SJSA1 (cell line): Measurements from ENCODE around the gene ERICH6. TPM values are rescaled to one million over a fixed set of nuclear protein-coding genes. Genes with fewer than 3 reads are reported as not detected.

Experiments
- DNase-seq, 2 experiments: peaks; one replicate each; pipeline ENCODE4 v3.0.0-alpha.2; 2015 to 2020; ENCODE audit warnings: low spot score in 2 of 2, low read depth in 1 of 2
- H3K27ac ChIP-seq: fragments of 250-450 bp; sonication (Bioruptor Pico); 2 replicates; pipeline ENCODE4 v1.5.1; 2020; ENCODE audit warnings: mild to moderate bottlenecking, moderate library complexity
- H3K27me3 ChIP-seq: fragments of 250-450 bp; sonication (Bioruptor Pico); replicated peaks from 2 replicates; pipeline ENCODE4 v1.5.1; 2020; ENCODE audit warnings: mild to moderate bottlenecking, moderate library complexity
- H3K36me3 ChIP-seq: fragments of 250-450 bp; sonication (Bioruptor Pico); 2 replicates; pipeline ENCODE4 v1.5.1; 2020; ENCODE audit warnings: mild to moderate bottlenecking
- H3K4me1 ChIP-seq: fragments of 250-450 bp; sonication (Bioruptor Pico); replicated peaks from 2 replicates; pipeline ENCODE4 v1.6.1; 2021; ENCODE audit warnings: mild to moderate bottlenecking
- H3K4me3 ChIP-seq: fragments of 250-450 bp; sonication (Bioruptor Pico); 2 replicates; pipeline ENCODE4 v1.5.1; 2020; ENCODE audit warnings: mild to moderate bottlenecking
- H3K9me3 ChIP-seq: fragments of 250-450 bp; sonication (Bioruptor Pico); replicated peaks from 2 replicates; pipeline ENCODE4 v1.5.1; 2020; ENCODE audit warnings: mild to moderate bottlenecking
- total RNA-seq: library from RNA; depleted of rRNA; stranded (reverse); fragments of >200 nt; shearing (Covaris generic); gene quantifications from 2 replicates; pipeline ENCODE4 v1.2.3, GENCODE V29; 2014

ERICH6 gene
- total RNA-seq, 1 experiment from 2014 or later, result not detected

DNA sequence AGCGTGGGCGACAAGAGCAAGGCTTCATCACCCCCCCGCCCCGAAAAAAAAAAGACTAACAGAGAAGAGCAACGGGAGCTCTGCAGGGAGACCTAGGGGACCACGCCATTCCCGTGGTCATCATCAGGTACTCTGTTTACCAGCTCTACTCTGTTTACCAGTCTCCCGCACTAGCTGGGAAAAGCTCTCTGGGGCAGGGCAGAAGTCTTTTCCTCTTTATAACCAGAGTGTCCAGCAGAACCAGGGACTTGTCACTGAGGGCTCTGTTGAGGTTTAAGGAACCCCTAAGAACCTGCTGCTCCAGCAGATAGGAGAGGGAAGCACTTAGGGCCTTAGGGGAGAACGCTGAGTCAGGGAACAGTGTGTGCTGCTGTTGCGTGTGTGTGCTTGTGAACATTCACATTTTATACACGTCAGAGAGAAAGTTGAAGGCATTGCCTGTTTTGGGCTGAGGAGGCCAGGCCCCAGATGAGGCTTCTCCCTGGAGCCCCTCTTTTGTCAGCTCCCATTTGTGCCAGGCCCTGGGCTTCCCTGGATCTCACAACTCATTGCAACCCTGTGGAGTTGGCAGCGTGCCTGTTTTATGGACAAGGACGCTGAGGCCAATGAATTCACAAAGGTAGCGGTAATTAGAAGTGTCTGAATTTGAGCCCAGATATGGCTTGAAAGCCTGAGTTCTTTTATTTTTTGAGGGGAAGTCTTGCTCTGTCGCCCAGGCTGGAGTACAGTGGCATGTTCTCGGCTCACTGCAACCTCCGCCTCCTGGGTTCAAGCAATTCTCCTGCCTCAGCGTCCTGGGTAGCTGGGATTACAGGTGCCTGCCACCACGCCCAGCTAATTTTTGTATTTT is 24.2 kb upstream of the ERICH6 start:
- H3K36me3 ChIP-seq, result no peaks in the 10 kb centered on the region
- H3K27ac ChIP-seq, result no peak overlapping the region
- no peak for DNase-seq
- H3K9me3 ChIP-seq, result no peaks in the 10 kb centered on the region
- no peaks in the 10 kb centered on the region; the same call in 1 of the 2 replicates for H3K27me3 ChIP-seq
- no peak overlapping the region for H3K4me3 ChIP-seq
- H3K4me1 ChIP-seq, result peaks cover 11% of the 10 kb centered on the region

DNA sequence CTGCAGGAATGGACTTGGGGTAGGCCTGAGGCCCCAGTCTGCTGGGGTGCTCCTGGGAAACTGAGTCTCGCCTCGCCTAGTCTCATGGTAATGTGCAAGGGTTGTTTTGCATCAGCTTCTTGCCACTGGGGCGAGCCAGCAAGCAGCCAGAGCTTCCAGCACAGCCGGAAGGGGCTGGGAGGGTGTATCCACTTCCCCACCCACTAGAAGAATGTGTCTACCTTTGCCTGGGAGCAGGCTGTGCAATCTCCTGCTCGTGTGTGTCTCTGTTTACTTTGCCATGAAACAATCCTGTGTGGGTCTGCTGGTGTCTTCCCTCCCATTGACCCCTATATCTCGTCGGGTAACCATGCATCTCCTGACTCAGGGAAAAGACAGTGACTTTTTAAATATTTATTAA is 21.8 kb upstream of the ERICH6 start:
- no peak for DNase-seq
- H3K4me3 ChIP-seq, result no peak overlapping the region

DNA sequence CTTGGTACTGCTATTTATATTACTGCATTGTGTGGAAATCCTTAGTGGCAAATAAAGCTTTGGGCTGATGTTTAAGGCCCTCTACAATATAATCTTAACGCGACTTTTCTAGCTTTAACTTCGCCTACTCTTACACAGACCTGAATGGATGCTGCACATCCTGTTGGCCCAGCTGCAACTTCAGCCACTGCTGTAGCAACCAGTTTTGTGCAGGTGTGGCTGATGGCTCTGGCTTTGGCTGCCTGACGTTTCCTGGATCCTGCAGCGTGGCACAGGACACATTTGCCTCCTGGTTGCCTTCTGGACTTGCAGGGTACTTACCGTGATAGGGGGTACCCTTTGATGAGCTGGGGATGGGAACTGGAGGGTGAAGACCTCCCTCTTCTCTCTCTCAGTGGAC is 20.2 kb upstream of the ERICH6 start:
- no peak for DNase-seq
- Histone ChIP-seq H3K9me3 (no peaks in the 10 kb centered on the region), H3K27ac (no peak overlapping the region)

More for the DNA sequence above, 21.8 kb upstream of the ERICH6 start:
- H3K4me1 ChIP-seq, result peaks cover 14% of the 10 kb centered on the region
- H3K36me3 ChIP-seq, result no peaks in the 10 kb centered on the region
- H3K27me3 ChIP-seq, result no peaks in the 10 kb centered on the region; the same call in 1 of the 2 replicates
- no peaks in the 10 kb centered on the region for H3K9me3 ChIP-seq
- no peak overlapping the region for H3K27ac ChIP-seq

DNA sequence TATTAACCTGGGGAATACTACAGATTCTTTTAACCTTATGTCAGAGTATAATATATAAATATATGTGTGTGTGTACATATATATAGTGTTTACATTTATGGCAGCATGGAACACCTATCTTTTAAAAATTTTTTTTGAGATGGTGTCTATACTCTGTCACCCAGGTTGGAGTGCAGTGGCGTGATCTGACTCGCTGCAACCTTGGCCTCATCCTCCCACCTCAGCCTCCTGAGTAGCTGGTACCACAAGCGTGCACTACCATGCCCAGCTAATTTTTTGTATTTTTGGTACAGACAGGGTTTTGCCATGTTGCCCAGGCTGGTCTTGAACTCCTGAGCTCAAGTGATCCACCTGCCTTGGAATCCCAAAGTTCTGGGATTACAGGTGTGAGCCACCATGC is 18.5 kb upstream of the ERICH6 start:
- Histone ChIP-seq H3K4me1 (peaks cover 7% of the 10 kb centered on the region), H3K36me3 (no peaks in the 10 kb centered on the region), H3K4me3 (no peak overlapping the region), H3K27ac (no peak overlapping the region), H3K27me3 (no peaks in the 10 kb centered on the region; the same call in 1 of the 2 replicates), H3K9me3 (no peaks in the 10 kb centered on the region)
- no peak for DNase-seq

More for the DNA sequence above, 20.2 kb upstream of the ERICH6 start:
- peaks cover 14% of the 10 kb centered on the region for H3K4me1 ChIP-seq
- H3K27me3 ChIP-seq, result no peaks in the 10 kb centered on the region; the same call in 1 of the 2 replicates
- no peaks in the 10 kb centered on the region for H3K36me3 ChIP-seq
- no peak overlapping the region for H3K4me3 ChIP-seq

DNA sequence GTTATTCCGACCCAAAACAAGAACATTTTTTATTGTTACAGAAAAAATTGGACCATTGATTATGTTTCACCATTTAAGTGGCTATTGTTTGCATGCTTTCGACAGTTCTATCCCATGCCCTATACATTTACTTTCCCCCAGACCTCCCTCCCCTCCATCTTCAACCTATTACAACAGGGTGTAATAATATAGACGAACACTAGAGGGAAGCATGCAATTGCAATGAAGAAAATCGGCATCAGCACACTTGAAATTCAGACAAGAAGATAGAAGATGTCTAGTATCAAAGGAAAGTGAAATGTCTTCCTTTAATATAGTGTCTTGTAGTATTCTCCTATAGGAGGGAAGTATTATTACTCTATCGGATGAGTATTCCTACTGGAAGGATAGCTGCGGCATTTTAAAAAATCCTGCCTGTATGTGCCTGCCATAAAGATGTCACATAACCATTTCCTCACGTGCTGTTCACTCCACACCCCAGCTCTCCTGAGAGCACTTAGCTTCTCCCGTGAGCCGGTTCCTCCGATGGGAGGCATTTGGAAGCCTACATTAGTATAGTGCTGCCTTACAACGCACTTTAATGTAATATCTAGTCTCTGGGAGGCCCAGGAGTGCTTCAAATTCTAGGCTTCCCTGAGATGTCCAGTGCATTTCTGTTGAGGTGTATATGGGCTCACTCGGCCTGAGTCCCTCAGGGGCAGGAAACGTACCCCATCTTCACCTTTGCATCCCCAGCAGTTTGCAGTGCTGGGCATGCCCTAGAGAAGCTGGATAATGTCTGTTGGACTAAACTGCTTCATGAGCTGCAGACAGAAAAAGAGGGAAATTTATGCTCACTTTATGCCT is 17.8 kb upstream of the ERICH6 start:
- Histone ChIP-seq H3K27me3 (no peaks in the 10 kb centered on the region; the same call in 1 of the 2 replicates), H3K4me1 (peaks cover 7% of the 10 kb centered on the region), H3K27ac (no peak overlapping the region), H3K36me3 (no peaks in the 10 kb centered on the region), H3K9me3 (no peaks in the 10 kb centered on the region), H3K4me3 (no peak overlapping the region)
- peak in 1 of 2 experiments; percentile 58 for DNase-seq

DNA sequence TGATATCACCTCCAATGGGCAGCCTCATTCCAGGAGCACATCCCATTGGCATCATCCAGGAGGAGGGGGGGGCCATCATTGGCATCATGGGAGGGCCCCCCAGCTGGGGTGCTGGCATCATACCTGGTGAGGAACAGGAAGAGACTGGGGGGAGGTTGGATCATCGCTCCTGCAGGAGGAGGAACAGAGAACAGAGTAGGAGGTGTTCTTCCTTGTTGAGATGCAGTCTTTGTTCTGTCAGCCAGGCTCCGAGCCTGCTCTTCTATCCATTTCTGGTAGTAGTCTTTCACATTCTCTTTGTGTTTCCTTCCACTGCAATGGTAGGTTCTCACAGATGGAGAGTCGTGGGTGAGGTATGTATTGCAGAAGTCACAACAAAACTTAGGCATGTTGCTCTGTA is 16.7 kb upstream of the ERICH6 start:
- H3K36me3 ChIP-seq, result no peaks in the 10 kb centered on the region
- DNase-seq, result no peak
- H3K9me3 ChIP-seq, result no peaks in the 10 kb centered on the region
- no peaks in the 10 kb centered on the region; the same call in 1 of the 2 replicates for H3K27me3 ChIP-seq
- H3K27ac ChIP-seq, result no peak overlapping the region
- peaks cover 7% of the 10 kb centered on the region for H3K4me1 ChIP-seq
- H3K4me3 ChIP-seq, result no peak overlapping the region

DNA sequence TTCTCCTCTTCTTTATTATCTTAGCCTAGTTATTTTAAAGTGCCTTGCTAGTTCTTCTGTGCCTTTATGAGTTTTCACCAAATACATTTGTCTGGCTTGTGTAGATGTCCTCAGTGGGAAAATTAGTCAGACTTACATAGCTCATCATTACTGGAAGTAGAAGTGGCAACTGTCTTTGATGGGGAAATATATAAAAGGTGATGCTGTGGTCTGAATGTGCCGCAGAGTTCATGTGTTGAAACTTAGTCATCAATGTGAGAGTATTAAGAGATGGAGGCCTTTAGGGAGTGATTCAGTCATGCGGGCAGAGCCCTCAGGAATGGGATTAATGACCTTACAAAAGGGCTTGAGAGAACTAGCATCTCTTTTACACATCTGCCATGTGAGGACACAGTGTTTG is 6.4 kb upstream of the ERICH6 start:
- H3K9me3 ChIP-seq, result 0 out of 2 replicates have a peak, but pooled peaks cover 3% of the 10 kb centered on the region
- H3K27me3 ChIP-seq, result no peaks in the 10 kb centered on the region
- H3K27ac ChIP-seq, result no peak overlapping the region
- no peaks in the 10 kb centered on the region for H3K36me3 ChIP-seq
- H3K4me3 ChIP-seq, result no peak overlapping the region
- DNase-seq, result no peak
- H3K4me1 ChIP-seq, result no peaks in the 10 kb centered on the region

DNA sequence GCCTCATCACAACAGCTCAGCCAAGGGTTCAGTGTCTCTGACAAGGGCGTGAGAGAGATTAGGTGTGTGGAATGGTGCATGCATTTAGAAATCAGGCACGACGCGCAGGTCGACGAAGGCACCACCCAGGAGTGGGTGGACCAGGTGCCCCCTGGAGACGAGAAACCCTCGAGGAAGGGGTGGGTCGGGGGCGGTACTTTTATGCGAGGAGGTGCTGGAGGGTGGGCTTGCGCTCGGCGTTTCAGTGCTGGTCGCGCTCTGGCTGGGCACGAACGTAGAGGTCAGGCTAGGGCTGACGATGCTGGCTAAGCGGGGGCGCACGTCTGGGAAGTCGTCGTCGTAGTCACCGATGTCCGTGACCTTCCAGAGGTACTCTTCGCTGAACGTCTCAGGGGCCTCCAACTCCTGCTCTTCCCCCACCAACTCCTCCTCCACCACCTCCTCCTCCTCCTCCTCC is 393 bp downstream of the ERICH6 start:
- Histone ChIP-seq H3K27me3 (no peaks in the 10 kb centered on the region), H3K27ac (no peak overlapping the region), H3K36me3 (no peaks in the 10 kb centered on the region), H3K4me1 (peaks cover 5% of the 10 kb centered on the region; the same call in 1 of the 2 replicates), H3K4me3 (peak overlapping the region; percentile 43), H3K9me3 (0 out of 2 replicates have a peak, but pooled peaks cover 3% of the 10 kb centered on the region)
- peak in 1 of 2 experiments; percentile 5 for DNase-seq

DNA sequence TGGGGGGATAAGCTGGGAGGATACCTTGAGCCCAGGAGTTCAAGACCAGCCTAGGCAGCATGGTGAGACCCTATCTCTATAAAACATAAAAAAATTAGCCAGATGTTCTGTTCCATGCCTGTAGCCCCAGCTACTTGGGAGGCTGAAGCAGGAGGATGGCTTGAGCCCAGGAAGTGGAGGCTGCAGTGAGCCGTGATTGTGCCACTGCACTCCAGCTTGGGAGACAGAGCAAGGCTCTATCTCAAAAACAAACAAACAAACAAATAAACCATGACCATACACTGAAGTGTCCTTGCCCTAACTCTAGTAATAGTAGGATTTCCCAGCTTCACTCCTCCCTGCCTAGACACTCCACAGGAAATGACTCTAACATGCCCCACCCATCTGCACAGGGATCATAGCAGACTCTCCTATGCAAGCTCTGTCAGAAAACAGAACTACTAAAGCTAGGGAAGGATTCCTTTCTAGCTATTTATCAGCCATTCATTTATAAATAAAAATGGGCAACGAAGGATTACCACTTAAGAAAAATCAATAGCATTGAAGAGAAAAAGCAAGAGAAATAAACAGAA is 4.6 kb downstream of the ERICH6 start:
- no peaks in the 10 kb centered on the region for H3K36me3 ChIP-seq
- no peaks in the 10 kb centered on the region for H3K27me3 ChIP-seq
- peaks cover 5% of the 10 kb centered on the region; the same call in 1 of the 2 replicates for H3K4me1 ChIP-seq
- no peak for DNase-seq
- no peak overlapping the region for H3K4me3 ChIP-seq
- no peak overlapping the region for H3K27ac ChIP-seq
- H3K9me3 ChIP-seq, result no peaks in the 10 kb centered on the region

DNA sequence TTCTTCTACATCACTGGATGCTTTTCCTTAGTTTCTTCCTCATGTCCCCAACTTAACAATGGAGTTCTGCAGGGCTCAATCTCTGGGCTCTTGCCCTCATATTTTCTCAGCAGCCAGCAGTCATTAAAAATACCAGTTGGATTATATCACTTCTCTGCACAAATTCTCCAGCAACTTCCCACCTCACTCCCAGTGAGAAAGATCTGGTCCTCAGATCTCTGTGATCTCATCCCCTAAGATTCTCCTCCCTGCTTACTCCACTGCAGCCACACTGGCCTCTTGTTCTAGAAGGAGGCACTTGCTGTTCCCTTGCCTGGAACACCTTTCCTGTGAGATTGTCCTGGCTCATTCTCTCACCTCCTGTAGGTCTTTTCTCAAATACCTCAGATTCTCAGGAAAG is 6.1 kb downstream of the ERICH6 start:
- Histone ChIP-seq H3K27ac (no peak overlapping the region), H3K4me1 (no peaks in the 10 kb centered on the region), H3K9me3 (no peaks in the 10 kb centered on the region), H3K27me3 (no peaks in the 10 kb centered on the region), H3K4me3 (no peak overlapping the region), H3K36me3 (no peaks in the 10 kb centered on the region)
- DNase-seq, result no peak

DNA sequence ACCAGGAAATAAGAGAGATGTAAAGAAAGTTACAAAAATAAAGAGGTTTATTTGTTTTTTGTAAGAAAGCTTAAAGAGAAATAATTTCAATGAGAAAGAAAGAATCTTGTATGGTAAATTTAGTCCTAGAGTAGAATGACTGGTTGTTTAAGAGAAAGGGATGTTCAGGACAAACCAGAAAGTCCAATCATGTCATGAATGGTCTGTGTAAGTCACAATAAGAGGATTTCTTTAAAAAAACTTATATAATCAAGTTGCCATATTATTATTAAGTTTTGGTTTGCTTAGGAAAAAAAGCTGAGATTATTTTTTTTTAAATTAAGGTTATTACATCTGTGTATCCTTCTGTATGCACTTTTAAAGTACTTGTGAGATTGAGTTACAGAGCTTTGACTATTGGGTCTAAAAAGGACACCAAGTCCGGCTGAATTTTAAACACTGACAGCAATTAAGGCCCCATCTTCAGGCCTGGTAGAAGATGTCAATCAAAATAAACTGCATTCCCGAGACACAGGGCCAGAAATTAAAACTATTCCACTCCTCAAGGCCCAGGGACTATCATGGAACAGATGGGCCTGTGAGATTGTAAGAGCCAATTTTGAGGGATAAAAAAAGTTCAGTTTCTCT is 12.2 kb downstream of the ERICH6 start:
- no peak overlapping the region for H3K4me3 ChIP-seq
- H3K36me3 ChIP-seq, result no peaks in the 10 kb centered on the region
- H3K27me3 ChIP-seq, result peaks cover 5% of the 10 kb centered on the region; the same call in 1 of the 2 replicates
- no peaks in the 10 kb centered on the region for H3K4me1 ChIP-seq
- no peaks in the 10 kb centered on the region for H3K9me3 ChIP-seq
- H3K27ac ChIP-seq, result no peak overlapping the region
- DNase-seq, result no peak

DNA sequence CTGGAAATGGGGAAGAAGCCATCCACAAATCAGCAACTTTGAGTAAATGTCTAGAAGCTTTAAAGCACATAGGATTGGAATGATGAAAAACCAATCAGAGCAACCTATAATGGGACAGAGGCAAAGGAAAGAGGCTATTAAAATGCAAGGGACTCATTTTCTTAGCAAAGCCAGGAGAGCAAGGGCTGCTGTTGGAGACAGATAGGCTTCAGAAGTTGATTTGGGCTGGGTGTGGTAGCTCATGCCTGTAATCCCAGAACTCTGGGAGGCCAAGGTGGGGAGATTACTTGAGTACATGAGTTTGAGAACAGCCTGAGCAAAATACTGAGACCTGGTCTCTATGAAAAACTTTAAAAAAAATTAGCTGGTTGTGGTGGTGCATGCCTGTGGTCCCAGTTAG is 16.1 kb downstream of the ERICH6 start:
- Histone ChIP-seq H3K4me3 (no peak overlapping the region), H3K9me3 (no peaks in the 10 kb centered on the region)
- DNase-seq, result no peak

DNA sequence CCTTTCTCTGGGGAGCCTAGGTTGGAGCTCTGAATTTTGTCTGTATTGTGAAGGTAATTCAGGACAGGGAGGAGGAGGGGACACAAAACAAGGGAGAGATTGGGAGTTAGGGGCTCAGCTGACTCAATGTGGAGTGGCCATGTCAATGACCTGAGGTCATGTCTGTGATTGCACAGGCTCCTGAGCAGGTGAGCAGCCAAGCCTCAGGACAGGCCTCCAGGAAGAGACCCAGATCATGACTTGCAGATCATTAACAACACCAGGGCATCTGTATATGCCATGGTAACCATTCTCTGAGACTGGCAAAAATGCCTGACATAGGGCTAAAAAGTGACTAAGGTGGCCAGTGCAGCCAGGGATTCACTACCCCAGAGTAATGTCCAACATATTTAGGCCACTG is 20.9 kb downstream of the ERICH6 start:
- no peak for DNase-seq
- Histone ChIP-seq H3K36me3 (no peaks in the 10 kb centered on the region), H3K27ac (no peak overlapping the region), H3K4me3 (no peak overlapping the region), H3K9me3 (no peaks in the 10 kb centered on the region), H3K4me1 (no peaks in the 10 kb centered on the region), H3K27me3 (peaks cover 8% of the 10 kb centered on the region)

More for the DNA sequence above, 16.1 kb downstream of the ERICH6 start:
- H3K4me1 ChIP-seq, result no peaks in the 10 kb centered on the region
- H3K27me3 ChIP-seq, result peaks cover 8% of the 10 kb centered on the region; the same call in 1 of the 2 replicates
- H3K36me3 ChIP-seq, result no peaks in the 10 kb centered on the region
- no peak overlapping the region for H3K27ac ChIP-seq
